Choroid plexus epithelial cell (primary cell): ENCODE measurements around the gene PKD1.

Experiments
- DNase-seq: peaks from one replicate; pipeline ENCODE4 v3.0.0-alpha.2; 2010; ENCODE audit warnings: low read depth
- H3K4me3 ChIP-seq: 2 replicates; pipeline ENCODE4 v1.5.1; 2011; ENCODE audit warnings: low read depth, mild to moderate bottlenecking, control low read depth, low read length, moderate library complexity
- TF ChIP-seq, protein P1 (sequence below): conservative IDR thresholded peaks from 2 replicates; pipeline ENCODE4 v1.5.1; 2011; ENCODE audit warnings: low read depth, mild to moderate bottlenecking, control low read depth, inconsistent platforms, low read length, moderate library complexity

The PKD1 gene

GRCh38 chr16:2091547-2092255, 44.0 kb downstream of the PKD1 start:
- no peak for DNase-seq
- TF ChIP-seq, protein P1, sequence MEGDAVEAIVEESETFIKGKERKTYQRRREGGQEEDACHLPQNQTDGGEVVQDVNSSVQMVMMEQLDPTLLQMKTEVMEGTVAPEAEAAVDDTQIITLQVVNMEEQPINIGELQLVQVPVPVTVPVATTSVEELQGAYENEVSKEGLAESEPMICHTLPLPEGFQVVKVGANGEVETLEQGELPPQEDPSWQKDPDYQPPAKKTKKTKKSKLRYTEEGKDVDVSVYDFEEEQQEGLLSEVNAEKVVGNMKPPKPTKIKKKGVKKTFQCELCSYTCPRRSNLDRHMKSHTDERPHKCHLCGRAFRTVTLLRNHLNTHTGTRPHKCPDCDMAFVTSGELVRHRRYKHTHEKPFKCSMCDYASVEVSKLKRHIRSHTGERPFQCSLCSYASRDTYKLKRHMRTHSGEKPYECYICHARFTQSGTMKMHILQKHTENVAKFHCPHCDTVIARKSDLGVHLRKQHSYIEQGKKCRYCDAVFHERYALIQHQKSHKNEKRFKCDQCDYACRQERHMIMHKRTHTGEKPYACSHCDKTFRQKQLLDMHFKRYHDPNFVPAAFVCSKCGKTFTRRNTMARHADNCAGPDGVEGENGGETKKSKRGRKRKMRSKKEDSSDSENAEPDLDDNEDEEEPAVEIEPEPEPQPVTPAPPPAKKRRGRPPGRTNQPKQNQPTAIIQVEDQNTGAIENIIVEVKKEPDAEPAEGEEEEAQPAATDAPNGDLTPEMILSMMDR, result no peak
- peak overlapping the region; percentile 22 for H3K4me3 ChIP-seq

DNA sequence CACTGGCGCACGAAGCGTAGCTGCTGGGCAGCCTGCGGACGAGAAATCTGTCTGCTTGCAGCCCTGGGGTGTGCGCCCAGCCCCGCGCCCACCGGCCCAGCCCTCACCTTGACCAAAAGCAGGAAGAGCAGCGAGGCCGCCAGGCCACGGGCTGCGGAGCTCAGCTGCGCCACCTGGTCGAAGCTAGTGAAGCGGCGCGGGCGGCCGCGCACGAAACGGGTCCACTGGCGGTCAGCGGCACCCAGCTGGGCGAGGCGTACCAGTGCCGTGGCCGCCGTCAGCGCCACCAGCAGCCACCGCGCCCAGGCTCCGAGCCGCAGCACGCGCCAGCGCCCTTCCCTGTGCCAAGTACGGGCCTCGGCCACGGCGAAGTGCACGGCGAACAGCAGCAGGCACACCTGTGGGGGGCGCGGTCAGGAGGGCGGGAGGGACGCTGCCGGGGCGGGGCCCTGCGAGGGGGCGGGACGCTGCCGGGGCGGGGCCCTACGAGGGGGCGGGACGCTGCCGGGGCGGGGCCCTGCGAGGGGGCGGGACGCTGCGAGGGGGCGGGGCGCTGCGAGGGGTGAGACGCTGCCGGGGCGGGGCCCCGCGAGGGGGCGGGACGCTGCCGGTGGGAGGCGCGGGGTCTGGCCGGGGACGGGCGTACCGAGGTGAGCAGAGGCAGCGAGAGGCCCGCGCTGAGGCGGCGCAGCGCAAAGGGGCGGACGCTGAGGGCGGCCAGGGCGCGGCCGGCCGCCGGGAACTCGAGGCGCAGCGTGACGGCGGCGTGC, 44.7 kb downstream of the PKD1 start:
- H3K4me3 ChIP-seq, result no peak overlapping the region
- peak; percentile 73 for DNase-seq

GRCh38 chr16:2090481-2090776, 45.3 kb downstream of the PKD1 start:
- no peak overlapping the region for H3K4me3 ChIP-seq
- TF ChIP-seq, protein P1, result no peak
- DNase-seq, result no peak

More for the DNA sequence above, 44.7 kb downstream of the PKD1 start:
- TF ChIP-seq, protein P1, result no peak

DNA sequence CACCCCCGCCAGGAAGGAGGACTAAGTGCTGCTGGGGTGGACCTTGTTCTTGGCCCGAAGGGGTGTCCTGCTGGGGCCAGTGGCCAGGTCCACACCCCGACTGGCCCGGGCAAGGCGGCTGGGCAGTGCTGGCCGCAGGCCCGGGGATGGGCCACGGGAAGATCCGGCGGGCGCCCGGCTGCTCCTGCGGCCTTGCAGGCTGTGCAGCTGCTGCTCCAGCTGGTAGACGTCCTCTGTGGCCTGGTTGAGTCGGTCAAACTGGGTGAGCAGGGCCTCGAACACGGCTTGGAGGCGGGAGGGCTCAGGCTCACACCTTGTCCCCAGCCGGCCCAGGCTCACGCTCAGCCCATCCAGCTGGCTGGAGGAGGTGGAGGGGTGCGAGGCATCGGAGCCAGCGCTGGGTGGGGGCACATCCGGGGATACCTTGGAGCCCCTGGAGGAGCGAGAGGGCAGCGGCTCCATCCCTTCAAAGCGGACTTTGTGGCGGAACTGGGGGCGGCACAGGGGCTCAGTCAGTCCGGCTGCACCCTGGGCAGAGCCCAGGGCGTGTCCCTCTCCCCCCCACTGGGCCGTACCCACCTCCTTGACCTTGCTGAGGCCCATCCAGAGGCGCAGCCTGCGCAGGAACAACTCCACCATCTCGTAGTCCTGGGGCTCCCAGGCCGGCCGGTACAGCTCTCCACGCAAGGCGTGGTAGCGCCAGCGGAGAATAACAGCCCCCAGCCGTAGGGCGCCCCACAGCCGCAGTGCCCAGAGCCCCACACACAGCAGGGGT, 45.8 kb downstream of the PKD1 start:
- no peak overlapping the region for H3K4me3 ChIP-seq
- TF ChIP-seq, protein P1, result no peak
- no peak for DNase-seq

DNA sequence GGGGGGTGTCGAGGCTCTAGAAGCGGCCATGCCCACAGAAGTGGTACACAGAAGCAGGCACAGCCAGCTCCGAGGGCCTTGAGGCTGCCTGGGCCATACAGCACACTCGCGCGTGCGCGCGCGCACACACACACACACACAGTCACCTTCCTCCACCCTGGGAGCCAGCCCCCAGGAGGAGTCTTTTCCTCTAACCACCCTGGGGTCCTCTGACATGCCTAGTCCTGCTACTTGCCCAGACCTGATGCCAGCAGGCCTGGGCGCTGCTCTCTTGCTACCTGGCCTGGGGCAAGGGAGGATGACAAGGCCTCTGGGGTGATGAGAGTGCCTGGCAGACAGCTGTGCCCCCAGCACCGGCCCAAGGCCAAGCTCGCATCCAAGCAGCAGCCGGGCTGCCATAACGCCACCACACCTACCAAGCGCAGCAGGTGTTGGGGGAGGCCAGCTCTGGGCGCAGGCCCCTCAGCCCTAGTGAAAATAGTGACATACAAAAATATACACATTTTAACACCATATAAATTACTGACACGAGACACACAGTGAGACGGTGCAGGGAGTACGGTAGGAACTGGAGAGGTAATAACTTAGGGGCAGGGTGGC, 46.8 kb downstream of the PKD1 start:
- TF ChIP-seq, protein P1, result no peak
- no peak overlapping the region for H3K4me3 ChIP-seq

DNA sequence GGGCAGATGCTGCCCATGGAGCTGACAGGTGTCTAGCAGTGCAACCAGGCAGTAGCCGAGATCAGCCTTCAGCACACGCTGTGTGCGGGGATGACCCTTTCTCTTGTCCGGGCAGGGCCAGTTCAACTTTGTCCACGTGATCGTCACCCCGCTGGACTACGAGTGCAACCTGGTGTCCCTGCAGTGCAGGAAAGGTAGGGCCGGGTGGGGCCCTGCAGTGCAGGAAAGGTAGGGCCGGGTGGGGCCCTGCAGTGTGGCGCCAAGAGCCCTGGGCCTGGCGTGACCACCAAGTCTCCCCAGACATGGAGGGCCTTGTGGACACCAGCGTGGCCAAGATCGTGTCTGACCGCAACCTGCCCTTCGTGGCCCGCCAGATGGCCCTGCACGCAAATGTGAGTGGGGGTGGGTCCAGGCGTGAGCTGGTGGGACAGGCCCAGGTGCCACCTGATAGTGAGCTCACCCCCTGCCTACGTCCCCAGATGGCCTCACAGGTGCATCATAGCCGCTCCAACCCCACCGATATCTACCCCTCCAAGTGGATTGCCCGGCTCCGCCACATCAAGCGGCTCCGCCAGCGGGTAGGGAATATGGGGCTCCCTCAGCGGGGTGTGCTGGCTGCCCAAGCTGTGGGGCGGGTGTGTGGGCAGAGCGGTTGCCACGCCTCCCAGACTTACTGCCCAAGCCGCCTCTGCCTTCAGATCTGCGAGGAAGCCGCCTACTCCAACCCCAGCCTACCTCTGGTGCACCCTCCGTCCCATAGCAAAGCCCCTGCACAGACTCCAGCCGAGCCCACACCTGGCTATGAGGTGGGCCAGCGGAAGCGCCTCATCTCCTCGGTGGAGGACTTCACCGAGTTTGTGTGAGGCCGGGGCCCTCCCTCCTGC, 47.7 kb downstream of the PKD1 start:
- TF ChIP-seq, protein P1, result no peak
- H3K4me3 ChIP-seq, result no peak overlapping the region
- DNase-seq, result no peak

More for the DNA sequence above, 46.8 kb downstream of the PKD1 start:
- no peak for DNase-seq
